HG02852 (cell line): Measurements from ENCODE around the gene TMEM256.
A peak's percentile ranks its signal among the peaks of the same experiment; 100 is the strongest.
"Not testable (repeated sequence)": the region's sequence is repeated elsewhere in the genome, so short reads cannot be mapped to it uniquely, and the experiment has no call there.

ENCODE experiments used
- ATAC-seq: cut with Tn5 transposase; IDR thresholded peaks from one replicate; pipeline ENCODE4 v1.9.1; 2021; ENCODE audit warnings: mild to moderate bottlenecking, moderate library complexity; ENCODE audit not compliant: unreplicated experiment

Gene TMEM256

GRCh38 chr17:7384489-7385081, 19.3 kb downstream of the TMEM256 start:
- ATAC-seq, result no peak

GRCh38 chr17:7383742-7384488, 20.0 kb downstream of the TMEM256 start:
- peak; percentile 82 for ATAC-seq

- no peak for ATAC-seq
Observed at GRCh38 chr17:7383371-7383741, 20.5 kb downstream of the TMEM256 start.

DNA sequence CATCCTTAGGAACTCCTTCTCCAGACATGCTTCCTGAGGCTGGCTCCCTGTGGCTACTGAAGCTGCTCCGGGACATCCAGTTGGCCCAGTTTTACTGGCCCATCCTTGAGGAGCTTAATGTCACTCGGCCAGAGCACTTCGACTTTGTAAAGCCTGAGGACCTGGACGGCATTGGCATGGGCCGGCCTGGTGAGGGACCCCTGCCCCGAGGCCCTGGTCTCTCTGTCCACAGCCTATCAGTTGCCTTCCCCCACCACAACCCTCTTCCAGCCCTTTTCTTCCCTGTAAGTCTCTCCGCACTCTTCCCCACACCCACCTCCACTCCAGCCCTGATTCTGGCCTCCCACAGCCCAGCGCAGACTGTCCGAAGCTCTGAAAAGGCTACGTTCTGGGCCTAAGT, 21.0 kb downstream of the TMEM256 start:
- no peak for ATAC-seq

DNA sequence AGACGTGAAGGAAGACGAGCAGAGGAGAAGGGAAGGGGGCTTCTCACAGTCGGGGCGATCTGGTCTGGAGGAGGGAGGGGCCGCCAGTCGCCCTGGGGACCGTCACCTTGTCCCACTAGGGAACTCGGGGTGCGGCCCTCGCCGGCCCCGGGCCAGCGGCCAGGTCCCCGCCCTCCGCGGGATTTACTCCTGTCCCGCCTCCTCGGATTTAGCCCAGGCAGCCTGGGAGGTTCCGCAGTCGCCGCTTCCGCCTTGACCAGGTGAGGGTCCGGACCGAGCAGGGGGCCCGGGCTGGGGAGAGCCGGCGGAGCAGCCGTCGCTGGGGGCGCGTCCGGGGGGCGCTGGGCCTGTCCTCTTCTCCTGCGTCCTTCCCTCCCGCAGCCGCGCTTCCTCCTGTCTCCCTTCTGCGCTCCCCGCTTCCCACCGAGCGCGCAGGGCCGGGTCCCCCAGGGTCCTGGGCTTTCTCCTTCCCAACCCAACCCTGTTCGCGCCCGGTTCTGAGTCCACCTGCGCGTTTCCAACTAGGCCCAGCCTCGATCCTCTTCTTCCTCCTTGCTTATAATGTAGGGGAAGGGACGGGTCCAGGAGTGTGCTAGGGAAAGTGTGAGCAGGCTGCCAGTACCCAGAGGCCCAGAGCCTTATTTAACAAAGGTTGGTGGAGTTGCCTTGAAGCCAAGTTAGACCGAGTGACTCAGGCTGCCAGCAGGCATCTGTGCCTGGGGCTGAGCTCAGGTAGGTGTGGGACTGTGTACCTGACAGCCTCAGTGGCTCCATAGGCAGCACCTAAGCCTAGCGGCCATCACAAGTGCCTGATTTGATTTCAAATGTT, 22.8 kb downstream of the TMEM256 start, which contains the start of gene TNK1:
TSS of gene TNK1 (plus strand) at position 235 of the 829 bp plus-strand sequence. CDS start 1,838 bp downstream, outside the sequence.
- no peak for ATAC-seq

DNA sequence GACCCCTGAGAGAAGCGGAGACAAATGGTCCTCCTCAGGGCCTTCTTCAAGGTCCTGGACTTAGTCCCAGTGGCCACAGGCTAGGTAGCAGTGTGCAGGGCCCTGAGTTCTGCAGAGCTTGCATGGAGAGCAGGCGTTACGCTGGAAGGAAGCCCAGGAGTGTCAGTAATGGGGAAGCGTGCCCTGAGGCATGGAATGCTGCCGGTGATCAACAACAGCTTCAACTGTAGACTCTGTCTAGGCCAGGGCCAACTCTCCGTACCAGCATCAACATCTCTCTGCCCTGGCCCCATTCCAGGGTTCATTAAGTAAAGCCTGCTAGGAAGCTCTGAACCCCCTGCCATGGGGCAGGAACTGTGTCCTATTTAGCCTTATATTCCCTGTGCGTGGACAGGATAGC, 23.6 kb downstream of the TMEM256 start:
- no peak for ATAC-seq

- no peak for ATAC-seq
Observed at GRCh38 chr17:7379134-7379533, 24.8 kb downstream of the TMEM256 start.

DNA sequence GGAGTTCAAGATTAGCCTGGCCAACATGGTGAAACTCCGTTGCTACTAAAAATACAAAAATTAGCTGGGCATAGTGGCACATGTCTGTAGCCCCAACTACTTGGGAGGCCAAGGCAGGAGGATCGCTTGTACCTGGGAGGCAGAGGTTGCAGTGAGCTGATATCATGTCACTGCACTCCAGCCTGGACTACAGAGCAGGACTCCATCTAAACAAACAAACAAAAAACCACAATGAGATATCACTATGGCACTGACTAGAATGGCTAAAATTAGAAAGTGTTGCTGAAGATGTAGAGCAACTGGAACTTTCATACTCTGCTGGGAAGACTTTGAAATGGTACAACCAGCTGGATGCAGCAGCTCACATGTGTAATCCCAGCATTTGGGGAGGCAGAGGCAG, 29.5 kb downstream of the TMEM256 start:
- ATAC-seq, result no peak

GRCh38 chr17:7370853-7371252, 33.0 kb downstream of the TMEM256 start:
- no peak for ATAC-seq

- no peak for ATAC-seq
Observed at GRCh38 chr17:7369825-7370224, 34.1 kb downstream of the TMEM256 start.

GRCh38 chr17:7368599-7368994, 35.3 kb downstream of the TMEM256 start:
- not testable (repeated sequence) for ATAC-seq

- ATAC-seq, result no peak
Observed at GRCh38 chr17:7367918-7368598, 35.8 kb downstream of the TMEM256 start.

DNA sequence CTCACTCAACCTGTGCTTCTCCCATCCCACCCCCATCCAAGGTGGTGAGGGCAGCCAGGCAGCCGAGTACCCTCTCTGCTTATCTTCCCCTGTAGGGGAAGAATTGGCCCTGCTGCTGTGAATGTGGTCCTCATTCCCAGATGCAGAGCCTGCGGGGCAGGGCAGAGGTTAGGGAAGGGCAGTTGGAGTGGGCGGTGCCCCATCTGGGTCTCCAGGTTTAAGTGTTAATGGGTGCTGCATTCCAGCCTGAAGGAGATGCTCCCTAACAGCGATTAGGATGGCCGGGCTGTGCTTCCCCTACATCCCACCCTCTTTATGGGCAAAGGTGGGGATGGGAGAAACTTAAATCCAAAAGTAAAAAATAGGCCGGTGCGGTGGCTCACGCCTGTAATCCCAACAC, 36.8 kb downstream of the TMEM256 start:
- ATAC-seq, result no peak

GRCh38 chr17:7365963-7366362, 37.9 kb downstream of the TMEM256 start:
- not testable (repeated sequence) for ATAC-seq

- ATAC-seq, result no peak
Observed at GRCh38 chr17:7363311-7363710, 40.6 kb downstream of the TMEM256 start.

GRCh38 chr17:7361906-7362305, 42.0 kb downstream of the TMEM256 start:
- ATAC-seq, result no peak

DNA sequence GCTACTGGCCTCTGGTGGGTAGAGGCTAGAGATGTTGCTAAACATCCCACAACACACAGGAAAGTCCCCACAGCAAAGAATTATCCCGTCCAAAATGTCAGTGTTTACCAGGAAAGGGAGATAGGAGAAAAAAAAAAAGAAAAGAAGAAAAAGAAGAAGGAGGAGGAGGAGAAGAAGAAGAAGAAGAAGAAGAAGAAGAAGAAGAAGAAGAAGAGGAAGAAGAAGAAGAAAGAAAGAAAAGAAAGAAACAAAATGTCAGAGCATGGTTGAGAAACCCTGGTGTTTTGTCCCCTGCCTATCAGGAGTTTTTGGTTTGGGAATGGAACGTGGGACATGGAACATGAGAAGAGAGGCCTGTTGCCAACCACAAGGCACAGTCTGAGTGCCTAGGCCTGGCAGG, 46.5 kb downstream of the TMEM256 start:
- ATAC-seq, result no peak

- ATAC-seq, result no peak
Observed at GRCh38 chr17:7356756-7357155, 47.1 kb downstream of the TMEM256 start.

GRCh38 chr17:7356072-7356549, 47.8 kb downstream of the TMEM256 start:
- ATAC-seq, result no peak

DNA sequence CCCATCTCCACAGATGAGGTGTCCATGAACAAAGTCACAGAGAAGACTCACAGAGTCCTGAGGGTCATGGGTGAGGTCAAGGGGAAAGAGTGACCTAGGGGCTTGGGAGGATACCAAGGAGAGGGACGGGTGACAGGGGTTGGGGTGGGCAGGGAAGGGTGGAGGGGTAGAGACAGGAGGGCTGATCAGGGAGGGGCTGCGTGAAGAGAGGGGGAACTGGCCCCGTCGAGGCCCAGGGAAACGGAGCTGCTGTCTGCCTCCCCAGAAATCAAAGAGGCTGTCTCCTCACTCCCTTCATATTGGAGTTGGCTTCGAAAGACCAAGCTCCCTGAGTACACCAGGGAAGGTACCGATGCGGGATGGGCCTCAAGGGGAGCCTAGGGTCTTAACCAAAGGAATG, 48.3 kb downstream of the TMEM256 start:
- no peak for ATAC-seq

- no peak for ATAC-seq
Observed at GRCh38 chr17:7355053-7355452, 48.8 kb downstream of the TMEM256 start, which contains the start of gene TMEM95. Gene TMEM95 (plus strand): TSS chr17:7355156. CDS start chr17:7355205, 49 bp downstream.
